Glomerular visceral epithelial cell (primary cell): ENCODE measurements around the gene MRPS26.
A peak's percentile ranks its signal among the peaks of the same experiment; 100 is the strongest.
"Not testable (repeated sequence)": the region's sequence is repeated elsewhere in the genome, so short reads cannot be mapped to it uniquely, and the experiment has no call there.

Source experiments
- DNase-seq: peaks from one replicate; pipeline ENCODE4 v3.0.0-alpha.2; 2016; ENCODE audit errors: extremely low spot score

Gene MRPS26

GRCh38 chr20:3045816-3046676, at the start of gene MRPS26:
Gene MRPS26, plus strand, starts transcription at chr20:3046052. Its CDS starts 17 bp downstream, at chr20:3046069.
- DNase-seq = peak; percentile 86

- DNase-seq = no peak
These were observed 47.1 kb upstream of the MRPS26 start for GRCh38 chr20:2998728-2999127.

GRCh38 chr20:3000852-3001523, 44.9 kb upstream of the MRPS26 start:
- no peak for DNase-seq

- DNase-seq = no peak
These were observed 42.4 kb upstream of the MRPS26 start for GRCh38 chr20:3003416-3003815.

- peak; percentile 63 for DNase-seq
These were observed 34.7 kb upstream of the MRPS26 start for GRCh38 chr20:3010985-3011723.

- DNase-seq = no peak
These were observed 34.1 kb upstream of the MRPS26 start for GRCh38 chr20:3011752-3012151.

GRCh38 chr20:3013771-3014170, 32.1 kb upstream of the MRPS26 start:
- no peak for DNase-seq

- no peak for DNase-seq
These were observed 31.7 kb upstream of the MRPS26 start for GRCh38 chr20:3014179-3014578.

- DNase-seq = no peak
These were observed 31.2 kb upstream of the MRPS26 start for GRCh38 chr20:3014662-3015061.

GRCh38 chr20:3015302-3015701, 30.6 kb upstream of the MRPS26 start:
- not testable (repeated sequence) for DNase-seq

GRCh38 chr20:3021327-3021726, 24.5 kb upstream of the MRPS26 start:
- no peak for DNase-seq

- DNase-seq = no peak
These were observed 24.1 kb upstream of the MRPS26 start for GRCh38 chr20:3021777-3022176.

GRCh38 chr20:3022559-3023490, 23.0 kb upstream of the MRPS26 start:
- not testable (repeated sequence) for DNase-seq

- DNase-seq = no peak
These were observed 17.9 kb upstream of the MRPS26 start for GRCh38 chr20:3027987-3028386.

GRCh38 chr20:3031524-3032147, 14.2 kb upstream of the MRPS26 start:
- no peak for DNase-seq

- no peak for DNase-seq
These were observed 13.2 kb upstream of the MRPS26 start for GRCh38 chr20:3032624-3033023.

GRCh38 chr20:3037654-3038053, 8.2 kb upstream of the MRPS26 start:
- DNase-seq = no peak

GRCh38 chr20:3038454-3038853, 7.4 kb upstream of the MRPS26 start:
- DNase-seq = no peak

- DNase-seq = no peak
These were observed 6.4 kb upstream of the MRPS26 start for GRCh38 chr20:3039426-3039825.

GRCh38 chr20:3040086-3040485, 5.8 kb upstream of the MRPS26 start:
- no peak for DNase-seq
